Right lobe of liver (tissue), 6 donors: ENCODE data around the gene CREB5. TPM values are rescaled to one million over a fixed set of nuclear protein-coding genes. Genes with fewer than 3 reads are reported as not detected.

Source experiments
- ATAC-seq, 4 donors: fragments of 200-7000 bp; cut with Tn5 transposase; one replicate each; pipeline ENCODE4 v1.9.1; 2020; ENCODE audit warnings: mild to moderate bottlenecking in 4 of 4, moderate library complexity in 4 of 4
- DNase-seq, 3 donors: peaks; one replicate each; pipeline ENCODE4 v3.0.0-alpha.2; 2020
- H3K27ac ChIP-seq, 3 donors: fragments of 200-600 bp; one replicate each; pipeline ENCODE4 v1.8.0; 2022
- H3K27me3 ChIP-seq, 2 donors: fragments of 200-600 bp; one replicate each; pipeline ENCODE4 v1.8.0; 2022
- H3K36me3 ChIP-seq, 4 donors: fragments of 200-600 bp; sonication (generic) in 1 of 4; one replicate each; pipeline versions ENCODE4 v1.5.1 to v1.8.0; 2017 to 2022; ENCODE audit warnings: control low read depth in 1 of 4
- H3K4me1 ChIP-seq, 4 donors: fragments of 200-600 bp; sonication (generic) in 1 of 4; one replicate each; pipeline versions ENCODE4 v1.5.1 to v1.8.0; 2017 to 2022; ENCODE audit warnings: control low read depth in 1 of 4
- H3K4me3 ChIP-seq, 3 donors: fragments of 200-600 bp; one replicate each; pipeline ENCODE4 v1.8.0; 2022
- H3K9me3 ChIP-seq, 4 donors: fragments of 200-600 bp; sonication (generic) in 1 of 4; one replicate each; pipeline versions ENCODE4 v1.5.1 to v1.8.0; 2017 to 2022; ENCODE audit warnings: control low read depth in 1 of 4
- CTCF ChIP-seq, 4 donors: fragments of 200-600 bp in 3 of 4; fragments of 450-650 bp in 1 of 4; IDR thresholded peaks; one replicate each; pipeline versions ENCODE4 v1.5.1 to v1.8.0; 2016 to 2022; ENCODE audit warnings: antibody characterized with exemption in 4 of 4, mild to moderate bottlenecking in 2 of 4
- POLR2A ChIP-seq: fragments of 450-650 bp; IDR thresholded peaks from one replicate; pipeline ENCODE4 v1.6.1; 2017; ENCODE audit warnings: antibody characterized with exemption, mild to moderate bottlenecking
- WGBS: methylation state at CpG from one replicate; pipeline ENCODE4 v1.1.6; 2018; ENCODE audit warnings: low coverage, low lambda C conversion rate; ENCODE audit not compliant: insufficient coverage; ENCODE audit errors: missing lambda C conversion rate; 5-methylcytosine and 5-hydroxymethylcytosine counted together
- intact Hi-C, 2 donors: fragments of 100-400 bp; cut with DNase I; formaldehyde crosslinking; loops; one replicate each; pipeline versions ENCODE4 v1.11.2 to v1.14.1; 2022
- total RNA-seq, 6 experiments: library from RNA; depleted of rRNA in 2 of 6; stranded (reverse); fragments of >200 nt in 2 of 6; fragmentation: NEBNext Ultra II Directional in 3 of 6; extraction: Animal tissue kit (Norgen Biotek cat#: 25700) in 3 of 6; gene quantifications; one replicate each; pipeline versions ENCODE4 v1.1.0 to v1.2.4, GENCODE V29; 2016 to 2023
- donor health status: DM: no; HTN: yes; CAD: no.
- donor health status: DM: no; HTN: no; CAD: no.
- donor health status: DM: no; HTN: no; CAD: no.
- donor health status: DM: no; HTN: yes; CAD: no.
- donor health status: DM: no; HTN: yes; CAD: no.

CREB5 gene
- total RNA-seq, 6 experiments from 2014 or later: 0.48 to 6.3 (median 1.4) TPM

GRCh38 chr7:28848906-28849305 lies 436.6 kb downstream of the CREB5 start:
- Histone ChIP-seq H3K4me1 (peaks cover 0 to 8% (median 2%) of the 10 kb centered on the region in 4 donors), H3K9me3 (no peaks in the 10 kb centered on the region), H3K4me3 (no peak overlapping the region), H3K27ac (no peak overlapping the region), H3K27me3 (peaks cover 0 to 4% of the 10 kb centered on the region in 2 donors), H3K36me3 (no peaks in the 10 kb centered on the region)
- DNase-seq (no peak), ATAC-seq (no peak)
- intact Hi-C loops: no loop called here
- TF ChIP-seq POLR2A (no peak), CTCF (IDR thresholded peaks at IDR 0.05) (no peak)
- 81% methylated on average over 11 of the region's 15 CpGs for WGBS

- Histone ChIP-seq H3K4me3 (no peak overlapping the region), H3K27me3 (peaks cover 0 to 4% of the 10 kb centered on the region in 2 donors), H3K36me3 (no peaks in the 10 kb centered on the region), H3K27ac (no peak overlapping the region), H3K4me1 (peaks cover 0 to 8% (median 2%) of the 10 kb centered on the region in 4 donors), H3K9me3 (no peaks in the 10 kb centered on the region)
- no peak for ATAC-seq
- intact Hi-C loops: no loop called here
- DNase-seq: no peak
- no peak for TF ChIP-seq CTCF (IDR thresholded peaks at IDR 0.05)
- no peak for TF ChIP-seq POLR2A
Observed at GRCh38 chr7:28850699-28851098, 438.4 kb downstream of the CREB5 start.

- Histone ChIP-seq H3K36me3 (no peaks in the 10 kb centered on the region), H3K9me3 (no peaks in the 10 kb centered on the region), H3K27ac (no peak overlapping the region), H3K4me1 (peaks cover 0 to 8% (median 2%) of the 10 kb centered on the region in 4 donors), H3K27me3 (peaks cover 0 to 4% of the 10 kb centered on the region in 2 donors), H3K4me3 (no peak overlapping the region)
- no peak for ATAC-seq
- DNase-seq: no peak
- TF ChIP-seq CTCF (IDR thresholded peaks at IDR 0.05) (no peak), POLR2A (no peak)
- 31% methylated on average over 4 of the region's 4 CpGs for WGBS
- intact Hi-C loops: no loop called here
Observed at GRCh38 chr7:28853150-28853549, 440.8 kb downstream of the CREB5 start.

- Histone ChIP-seq H3K36me3 (no peaks in the 10 kb centered on the region), H3K9me3 (no peaks in the 10 kb centered on the region), H3K4me1 (peaks cover 0 to 8% (median 2%) of the 10 kb centered on the region in 4 donors), H3K27ac (no peak overlapping the region), H3K4me3 (peak overlapping the region; percentile 43 to 61 (median 47)), H3K27me3 (peaks cover 0 to 4% of the 10 kb centered on the region in 2 donors)
- 14% methylated on average over 19 of the region's 63 CpGs for WGBS
- ATAC-seq (peak; percentile 96 to 100 (median 99)), DNase-seq (peak; percentile 81 to 83 (median 83))
- intact Hi-C loops: no loop called here
- TF ChIP-seq POLR2A (no peak), CTCF (IDR thresholded peaks at IDR 0.05) (peak; percentile 78 to 91 (median 86))
Observed at GRCh38 chr7:28853834-28854749, 441.8 kb downstream of the CREB5 start.
